CD4-positive, alpha-beta T cell treated with Interleukin-15 for 1 hour (primary cell): ENCODE results near the gene ABLIM2.

Source experiments
- DNase-seq: peaks from one replicate; pipeline ENCODE4 v3.0.0-alpha.2; 2020

Gene ABLIM2

GRCh38 chr4:8081621-8082516 lies 76.7 kb downstream of the ABLIM2 start:
- no peak for DNase-seq

- DNase-seq, result no peak
Observed at GRCh38 chr4:8081171-8081570, 77.4 kb downstream of the ABLIM2 start.

- no peak for DNase-seq
Observed at GRCh38 chr4:8080754-8081065, 77.9 kb downstream of the ABLIM2 start.

GRCh38 chr4:8079916-8080753 lies 78.5 kb downstream of the ABLIM2 start:
- DNase-seq, result no peak

DNA sequence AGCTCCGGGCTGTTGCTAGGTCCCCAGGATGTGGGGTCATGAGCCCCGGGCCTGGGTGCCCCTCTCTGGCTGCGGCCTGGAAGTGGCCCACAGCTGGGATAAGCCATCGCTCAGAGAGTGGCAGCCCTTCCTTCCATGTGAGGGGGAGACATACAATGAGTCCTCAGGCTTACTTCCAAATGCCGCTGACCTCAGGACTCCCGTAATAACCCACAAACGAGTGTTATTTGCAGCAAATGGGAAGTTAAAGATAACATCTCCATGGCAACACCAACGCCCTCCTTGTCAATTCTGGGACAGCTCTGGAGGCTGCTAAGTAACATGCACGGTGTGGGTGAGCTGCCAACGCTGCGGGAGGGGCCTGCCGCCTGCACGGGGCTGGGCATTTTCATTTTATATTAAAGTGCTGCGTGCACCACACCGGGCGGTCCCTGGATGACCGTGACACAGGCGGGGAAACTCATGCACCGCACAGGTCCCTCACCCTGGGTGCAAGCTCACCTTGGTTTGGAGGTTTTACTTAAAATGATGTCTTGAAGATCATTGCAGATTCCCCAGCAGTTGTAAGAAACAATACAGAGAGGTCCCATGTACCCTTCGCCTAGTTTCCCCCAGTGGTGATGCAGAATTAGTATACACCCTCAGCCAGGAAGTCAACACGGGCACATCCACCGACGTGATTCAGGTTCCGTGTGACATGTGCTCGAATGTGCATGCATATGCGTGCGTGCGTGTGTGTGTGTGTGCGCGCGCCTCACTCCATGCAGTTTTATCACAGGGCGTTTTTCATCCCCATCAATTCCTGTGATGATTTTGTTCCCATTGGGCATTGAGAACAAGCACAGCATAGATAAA lies 79.4 kb downstream of the ABLIM2 start:
- no peak for DNase-seq

GRCh38 chr4:8078610-8079015 lies 80.0 kb downstream of the ABLIM2 start:
- no peak for DNase-seq

DNA sequence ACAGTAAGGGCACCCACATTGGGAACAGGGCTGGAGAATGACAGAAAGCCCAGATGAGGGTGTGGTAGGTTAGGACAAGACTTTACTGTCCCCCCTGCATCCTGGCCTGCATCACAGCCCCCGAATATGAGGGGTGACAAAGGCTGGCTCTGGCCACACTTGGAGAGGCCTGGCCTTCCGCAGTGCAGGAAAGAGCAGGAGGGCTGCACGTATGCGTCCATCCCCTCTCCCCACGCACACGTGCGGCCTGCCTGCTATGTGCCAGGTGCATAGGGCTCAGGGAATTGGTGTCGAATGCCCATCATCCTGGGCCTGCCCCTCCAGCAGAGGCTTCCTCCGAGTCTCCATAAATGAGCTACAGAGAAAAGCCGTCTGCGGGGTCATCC lies 80.5 kb downstream of the ABLIM2 start:
- no peak for DNase-seq

DNA sequence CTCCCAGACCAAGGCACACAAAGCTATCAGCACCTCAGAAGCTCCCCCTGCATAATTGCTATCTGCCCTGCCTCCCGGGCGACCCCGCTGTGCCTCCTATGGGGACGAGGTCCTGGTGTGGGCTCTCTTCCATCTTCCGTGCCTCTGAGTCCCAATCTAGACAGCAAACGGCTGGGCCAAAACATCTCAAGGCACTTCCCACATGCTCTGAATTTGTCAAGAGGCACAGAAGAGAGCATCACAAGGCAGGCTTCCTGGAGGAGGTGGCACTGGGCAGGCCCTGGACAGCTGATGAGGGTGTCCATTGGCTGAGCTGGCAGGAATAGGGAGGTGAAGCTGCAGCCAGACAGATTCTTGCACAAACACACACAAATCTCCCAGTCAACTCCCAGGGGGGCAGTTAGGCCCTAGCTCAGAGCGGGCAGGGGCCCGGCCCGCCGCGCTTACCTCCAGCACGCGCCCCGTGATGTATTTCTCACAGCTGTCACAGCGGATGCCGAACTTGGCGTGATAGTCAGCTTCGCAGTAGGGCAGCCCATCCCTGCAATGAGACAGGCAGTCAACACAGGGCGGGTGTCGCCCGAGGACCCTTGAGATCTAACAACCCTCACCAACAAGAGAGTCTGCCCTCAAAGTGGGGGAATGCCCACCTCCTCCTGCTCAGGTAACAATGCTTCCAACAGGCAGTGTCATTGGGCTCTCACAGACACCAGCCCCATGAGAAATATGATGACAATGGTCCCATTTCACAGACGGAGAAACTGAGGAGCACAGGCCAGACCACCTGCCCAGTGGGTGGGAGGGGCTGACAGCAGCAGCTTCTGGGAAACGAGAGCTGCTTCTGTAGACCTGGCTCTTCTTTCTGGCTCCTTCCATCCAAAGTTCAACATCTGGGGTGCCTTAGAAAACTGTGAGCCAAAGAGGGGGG lies 81.2 kb downstream of the ABLIM2 start:
- DNase-seq, result no peak

- no peak for DNase-seq
Observed at GRCh38 chr4:8076023-8076422, 82.6 kb downstream of the ABLIM2 start.

DNA sequence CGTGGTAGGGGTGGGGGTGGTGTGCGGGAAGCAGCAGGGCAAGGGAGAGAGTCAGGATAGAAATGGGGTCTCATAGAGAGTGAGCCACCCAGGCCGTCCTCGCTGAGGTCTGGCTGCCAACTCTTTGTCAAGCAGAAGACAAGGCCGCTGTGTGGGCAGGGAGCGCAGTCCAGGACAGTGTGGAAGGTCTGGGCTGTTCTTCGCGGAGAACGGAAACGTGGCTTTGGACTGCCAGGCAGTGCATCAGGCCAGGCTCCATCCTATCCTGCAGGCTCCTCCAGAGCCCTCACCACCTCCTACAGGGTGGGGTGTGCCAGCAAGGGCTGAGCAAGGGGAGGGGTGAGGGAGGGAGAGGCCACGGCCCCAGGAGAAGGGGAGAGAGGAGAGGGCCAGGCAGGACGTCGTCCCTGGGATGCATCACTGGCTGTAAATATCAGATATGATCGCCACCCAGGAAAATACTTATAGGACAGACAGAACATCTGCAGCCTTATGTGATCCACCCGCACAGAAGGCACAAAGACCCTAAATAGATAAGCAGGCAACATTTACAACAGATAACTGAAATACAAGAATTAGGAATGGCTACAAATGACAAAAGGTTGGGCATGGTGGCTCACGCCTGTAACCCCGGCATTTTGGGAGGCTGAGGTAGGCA lies 85.3 kb downstream of the ABLIM2 start:
- no peak for DNase-seq

- peak; percentile 6 for DNase-seq
Observed at GRCh38 chr4:8072235-8072968, 86.2 kb downstream of the ABLIM2 start.

- DNase-seq, result peak; percentile 5
Observed at GRCh38 chr4:8071766-8072165, 86.8 kb downstream of the ABLIM2 start.

GRCh38 chr4:8070736-8071718 lies 87.6 kb downstream of the ABLIM2 start:
- DNase-seq, result peak; percentile 3

- DNase-seq, result no peak
Observed at GRCh38 chr4:8069102-8069752, 89.4 kb downstream of the ABLIM2 start.

DNA sequence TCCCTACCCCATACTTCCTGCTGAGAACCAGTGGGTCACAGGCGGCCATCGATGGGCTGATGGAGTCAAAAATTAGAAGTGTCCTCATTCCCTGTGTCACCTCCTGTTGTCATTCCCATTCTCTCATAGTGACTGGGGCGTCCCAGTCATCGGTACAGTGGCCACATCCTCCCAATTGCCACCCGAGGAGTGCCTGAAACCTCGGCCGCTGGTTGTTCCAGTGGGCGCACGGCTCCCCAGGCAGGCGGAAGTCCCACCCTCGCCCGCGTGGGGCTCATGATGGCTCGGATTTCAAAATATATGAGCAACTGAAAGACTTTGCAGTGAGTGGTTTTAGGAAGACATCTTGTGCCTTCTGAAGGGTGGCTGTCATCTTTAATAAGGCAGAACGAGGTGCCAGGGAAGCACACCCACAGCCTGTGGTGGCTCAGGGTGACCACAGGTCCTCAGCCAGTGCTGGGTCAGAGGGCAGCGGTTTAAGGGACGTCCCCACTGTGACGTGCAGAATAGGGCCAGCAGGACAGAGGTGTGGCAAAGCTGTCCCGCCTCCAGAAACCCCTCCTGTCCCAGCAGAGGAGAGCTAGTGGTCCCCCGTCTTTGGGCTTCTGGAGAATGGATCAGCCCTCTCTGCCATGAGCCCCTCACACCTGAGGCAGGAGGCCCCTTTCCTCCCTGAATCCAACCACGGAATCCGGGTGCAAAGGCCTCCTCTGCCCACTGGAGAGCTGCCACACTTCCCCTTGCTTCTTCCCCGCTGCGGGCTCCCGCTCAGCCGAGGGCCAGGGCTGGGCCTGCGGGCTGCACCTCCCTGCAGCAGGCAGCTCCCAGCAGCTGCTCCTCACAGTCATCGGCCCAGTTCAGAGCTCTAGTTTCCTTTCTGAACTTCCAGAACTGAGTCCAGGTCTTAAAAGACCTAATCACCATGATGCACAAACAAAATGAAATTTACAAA lies 90.4 kb downstream of the ABLIM2 start:
- no peak for DNase-seq

DNA sequence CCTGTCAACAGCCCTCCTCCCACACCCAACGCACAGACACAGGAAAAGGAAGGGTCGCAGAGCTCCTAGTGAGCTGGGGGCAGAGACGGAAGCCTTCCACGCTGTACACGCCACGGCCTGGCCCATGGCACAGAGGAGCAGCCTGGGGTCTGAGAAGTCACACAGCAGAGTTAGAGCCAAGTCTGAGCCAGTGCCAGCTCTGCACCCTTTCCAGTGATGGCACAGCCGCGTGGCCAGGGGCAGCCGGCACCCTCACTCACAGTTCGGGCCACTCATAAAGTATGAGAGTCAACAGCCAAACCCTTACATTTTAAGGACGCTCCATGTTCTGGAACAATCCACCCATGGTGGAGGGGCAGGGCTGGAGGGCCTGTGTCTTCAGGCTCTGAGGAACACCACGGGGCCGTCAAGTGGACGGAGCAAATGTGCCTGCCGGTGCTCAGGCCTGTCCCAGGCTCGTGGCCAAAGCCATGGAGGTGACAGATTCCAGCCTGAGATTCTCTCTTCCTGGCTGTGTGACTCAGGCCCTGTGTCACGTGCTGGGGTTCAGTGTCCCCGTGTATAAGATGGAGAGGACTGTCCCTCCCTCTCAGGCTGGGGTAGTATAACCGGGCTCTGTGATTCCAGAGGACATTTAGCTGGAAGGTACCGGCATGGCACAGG lies 91.2 kb downstream of the ABLIM2 start:
- no peak for DNase-seq

GRCh38 chr4:8066336-8066931 lies 92.2 kb downstream of the ABLIM2 start:
- DNase-seq, result no peak
